ENCODE data around the gene PCYOX1L. TPM values are rescaled to one million over a fixed set of nuclear protein-coding genes. Genes with fewer than 3 reads are reported as not detected.

PCYOX1L gene
- total RNA-seq, 4 donors from 2014 or later: 2.1 to 4.6 (median 3.1) TPM

DNA sequence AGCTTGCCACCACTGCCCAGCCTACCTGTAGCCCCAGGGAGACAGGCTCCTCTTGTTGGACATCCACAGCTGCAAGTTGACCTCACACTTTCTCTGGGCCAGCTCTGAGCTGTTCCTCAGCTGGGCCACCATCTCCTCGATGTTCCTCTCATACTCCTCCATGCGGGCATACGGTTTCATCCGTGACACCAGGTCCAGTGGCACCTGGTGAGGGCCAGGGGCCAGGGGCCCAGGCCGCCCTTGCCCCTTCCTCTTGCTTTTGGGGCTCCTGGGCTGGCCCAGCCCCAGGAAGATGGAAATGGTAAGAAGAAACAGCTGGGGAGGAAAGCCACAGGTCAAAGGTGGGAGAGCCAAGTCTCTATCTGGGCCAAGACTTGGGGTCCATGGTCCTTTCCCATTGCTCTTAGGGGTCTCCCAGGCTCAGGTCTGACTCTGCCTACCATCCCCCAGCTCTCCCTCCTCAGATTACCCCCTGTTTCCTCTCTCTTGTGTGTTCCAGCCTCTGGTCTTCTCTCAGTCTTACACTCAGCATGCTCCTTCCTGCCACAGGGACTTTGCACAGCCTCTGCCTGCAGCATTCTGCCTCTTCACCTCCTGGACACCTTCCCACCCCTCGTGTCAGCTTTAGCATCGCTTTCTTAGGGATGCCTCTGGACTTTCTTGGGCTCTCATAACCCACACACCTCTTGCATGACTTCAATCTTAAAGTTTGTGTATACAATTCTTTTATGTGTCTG is 19.0 kb downstream of the PCYOX1L start:
- DNase-seq: no peak
- intact Hi-C loops (cut with DNase I): loop anchor here (10.0 kb wide), 1 partner anchor 188 kb away; no protein-coding TSS in a partner anchor
- WGBS, 2 donors: 89 to 92% methylated on average over 5 to 7 of the region's 7 CpGs

DNA sequence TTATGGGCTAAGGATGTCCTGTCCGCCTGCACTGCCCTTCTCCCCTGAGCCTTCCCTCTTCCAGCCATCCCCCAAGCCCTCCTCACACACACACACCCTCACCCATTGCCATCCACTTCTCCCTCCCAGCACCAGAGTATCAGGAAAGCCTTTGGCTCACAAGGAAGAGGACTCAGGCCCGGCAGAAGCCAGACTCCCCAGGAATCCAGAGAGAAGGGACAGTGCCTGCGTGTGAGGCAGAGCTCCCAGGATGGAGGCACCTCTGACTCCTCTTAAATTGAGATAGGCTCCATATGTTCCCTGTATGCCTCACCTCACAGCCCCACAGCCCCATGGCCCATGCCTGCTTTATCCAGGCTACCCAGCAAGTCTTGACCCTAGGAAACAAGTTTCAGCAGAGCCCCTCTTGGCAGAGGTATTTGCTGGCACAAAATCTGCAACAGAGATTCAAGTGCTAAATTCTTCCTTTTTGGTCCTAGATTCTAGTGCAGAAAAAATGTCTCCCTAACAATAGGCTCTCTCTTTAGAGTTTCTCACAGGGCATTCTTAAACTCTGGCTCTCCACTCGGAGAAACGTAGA is 20.5 kb downstream of the PCYOX1L start:
- intact Hi-C loops (cut with DNase I): loop anchor here (10.0 kb wide), 1 partner anchor 186 kb away; no protein-coding TSS in a partner anchor
- Histone ChIP-seq H3K27ac (peak overlapping the region; percentile 57 to 91 (median 78)), H3K36me3 (no peaks in the 10 kb centered on the region), H3K27me3 (no peaks in the 10 kb centered on the region), H3K9me3 (no peaks in the 10 kb centered on the region), H3K4me3 (no peak overlapping the region), H3K4me1 (peaks cover 9 to 42% (median 19%) of the 10 kb centered on the region in 3 donors)
- DNase-seq: no peak
- 35 to 80% methylated on average over 1 to 3 of the region's 5 CpGs for WGBS, 2 donors
- no peak for TF ChIP-seq POLR2A (IDR thresholded peaks at IDR 0.05)
- TF ChIP-seq, protein P1, sequence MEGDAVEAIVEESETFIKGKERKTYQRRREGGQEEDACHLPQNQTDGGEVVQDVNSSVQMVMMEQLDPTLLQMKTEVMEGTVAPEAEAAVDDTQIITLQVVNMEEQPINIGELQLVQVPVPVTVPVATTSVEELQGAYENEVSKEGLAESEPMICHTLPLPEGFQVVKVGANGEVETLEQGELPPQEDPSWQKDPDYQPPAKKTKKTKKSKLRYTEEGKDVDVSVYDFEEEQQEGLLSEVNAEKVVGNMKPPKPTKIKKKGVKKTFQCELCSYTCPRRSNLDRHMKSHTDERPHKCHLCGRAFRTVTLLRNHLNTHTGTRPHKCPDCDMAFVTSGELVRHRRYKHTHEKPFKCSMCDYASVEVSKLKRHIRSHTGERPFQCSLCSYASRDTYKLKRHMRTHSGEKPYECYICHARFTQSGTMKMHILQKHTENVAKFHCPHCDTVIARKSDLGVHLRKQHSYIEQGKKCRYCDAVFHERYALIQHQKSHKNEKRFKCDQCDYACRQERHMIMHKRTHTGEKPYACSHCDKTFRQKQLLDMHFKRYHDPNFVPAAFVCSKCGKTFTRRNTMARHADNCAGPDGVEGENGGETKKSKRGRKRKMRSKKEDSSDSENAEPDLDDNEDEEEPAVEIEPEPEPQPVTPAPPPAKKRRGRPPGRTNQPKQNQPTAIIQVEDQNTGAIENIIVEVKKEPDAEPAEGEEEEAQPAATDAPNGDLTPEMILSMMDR (IDR thresholded peaks at IDR 0.05): no peak

More for the DNA sequence above, 19.0 kb downstream of the PCYOX1L start:
- H3K27me3 ChIP-seq: no peaks in the 10 kb centered on the region
- H3K4me3 ChIP-seq: no peak overlapping the region
- no peaks in the 10 kb centered on the region for H3K36me3 ChIP-seq
- peaks cover 5 to 31% (median 14%) of the 10 kb centered on the region in 3 donors for H3K4me1 ChIP-seq
- no peaks in the 10 kb centered on the region for H3K9me3 ChIP-seq
- TF ChIP-seq, protein P1 (IDR thresholded peaks at IDR 0.05): no peak
- no peak for TF ChIP-seq POLR2A (IDR thresholded peaks at IDR 0.05)
- no peak overlapping the region for H3K27ac ChIP-seq

DNA sequence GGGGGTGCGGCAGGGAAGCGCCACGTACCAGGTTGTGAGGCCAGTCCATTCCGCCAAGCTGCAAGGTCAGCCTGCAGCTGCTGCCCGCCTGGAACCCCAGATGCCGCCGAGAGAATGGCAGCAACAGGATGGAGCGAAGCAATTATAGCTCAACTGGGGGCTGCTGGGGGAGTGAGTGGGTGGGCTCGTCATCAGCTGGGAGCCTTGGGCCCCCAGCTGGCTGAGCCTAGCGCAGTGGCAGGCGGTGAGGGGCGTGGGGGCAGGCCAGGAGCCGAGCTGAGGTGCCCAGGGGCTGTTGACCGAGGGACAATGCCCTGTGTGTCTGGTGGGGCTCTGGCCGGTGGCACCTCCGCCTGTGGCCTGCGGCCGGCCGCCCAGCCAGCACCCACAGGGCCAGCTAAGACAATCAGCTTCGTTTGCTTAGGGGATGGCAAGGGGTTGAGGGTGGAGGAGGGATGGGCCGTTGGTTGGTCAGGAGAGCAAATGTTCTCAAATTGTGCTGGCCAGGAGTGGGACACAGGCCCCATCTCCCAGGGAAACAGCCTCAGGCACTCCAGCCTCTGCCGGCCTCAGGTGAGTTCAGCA is 21.4 kb downstream of the PCYOX1L start, which contains the start of gene IL17B:
IL17B (minus strand) TSS at position 116 of the 585 bp plus-strand sequence; CDS start at position 49, 67 bp downstream.
- H3K4me1 ChIP-seq: peaks cover 9 to 52% (median 19%) of the 10 kb centered on the region in 3 donors
- intact Hi-C loops (cut with DNase I): loop anchor here (10.0 kb wide), 1 partner anchor 186 kb away; no protein-coding TSS in a partner anchor
- no peaks in the 10 kb centered on the region for H3K27me3 ChIP-seq
- 75 to 82% methylated on average over 4 to 14 of the region's 22 CpGs for WGBS, 2 donors
- DNase-seq: no peak
- no peaks in the 10 kb centered on the region for H3K36me3 ChIP-seq
- TF ChIP-seq, protein P1 (IDR thresholded peaks at IDR 0.05): no peak
- no peak for TF ChIP-seq POLR2A (IDR thresholded peaks at IDR 0.05)
- H3K27ac ChIP-seq: peak within 1 kb of the TSS; percentile 57 to 91 (median 78)
- no peaks in the 10 kb centered on the region for H3K9me3 ChIP-seq
- H3K4me3 ChIP-seq: no peak within 1 kb of the TSS

DNA sequence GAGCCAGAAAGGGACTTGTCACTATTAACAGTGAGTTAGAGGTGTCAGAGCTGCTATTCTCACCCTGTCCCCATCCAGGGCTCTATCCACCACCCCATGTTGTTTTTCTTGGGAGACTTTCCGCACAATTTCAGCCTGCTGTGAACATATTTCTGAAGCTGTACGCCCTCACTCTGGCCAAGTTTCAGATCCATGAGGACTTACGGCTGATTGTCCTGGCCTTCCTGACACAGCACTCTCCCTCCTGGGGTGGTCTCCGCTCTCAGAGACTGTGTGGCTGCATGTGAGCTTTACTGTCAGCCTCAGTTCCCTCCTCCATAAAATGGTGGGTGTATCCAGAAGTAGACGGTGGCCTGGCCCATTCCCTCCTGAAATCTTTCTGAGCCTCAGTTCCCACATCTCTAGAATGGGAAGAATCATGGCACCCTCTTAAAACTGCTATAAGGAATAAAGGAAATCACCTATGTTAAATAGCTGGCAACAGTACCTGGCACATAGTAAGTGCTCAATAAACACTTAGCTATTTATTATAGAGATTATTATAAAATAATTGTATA is 22.1 kb downstream of the PCYOX1L start:
- Histone ChIP-seq H3K36me3 (no peaks in the 10 kb centered on the region), H3K27ac (peak overlapping the region; percentile 57 to 91 (median 78)), H3K27me3 (no peaks in the 10 kb centered on the region), H3K4me1 (peaks cover 9 to 57% (median 19%) of the 10 kb centered on the region in 3 donors), H3K9me3 (no peaks in the 10 kb centered on the region), H3K4me3 (no peak overlapping the region)
- no peak for DNase-seq
- intact Hi-C loops (cut with DNase I): loop anchor here (5.0 to 10.0 kb wide), 2 partner anchors 52 to 185 kb away; no protein-coding TSS in a partner anchor
- TF ChIP-seq, protein P1 (IDR thresholded peaks at IDR 0.05): no peak
- TF ChIP-seq POLR2A (IDR thresholded peaks at IDR 0.05): no peak
- 66 to 76% methylated on average over 4 to 5 of the region's 5 CpGs for WGBS, 2 donors

Measured in esophagus squamous epithelium (tissue), 5 donors.